IMR-90 (cell line): ENCODE results near the gene ANKS3. TPM values are rescaled to one million over a fixed set of nuclear protein-coding genes. Genes with fewer than 3 reads are reported as not detected.

Experiments
- ATAC-seq: fragments of 200-7000 bp; cut with Tn5 transposase; 2 replicates; pipeline ENCODE4 v1.9.1; 2020; ENCODE audit warnings: low read depth, mild to moderate bottlenecking, moderate library complexity
- BruUV-seq: library from RNA; stranded (reverse); fragments of 400-500 nt; replicated peaks from 2 replicates; lab custom pipeline; 2021; lab: Mats Ljungman, UMichigan
- CTCF ChIA-PET: fragments of 300-600 bp; formaldehyde crosslinking; extraction: SDS; loops from one replicate; lab custom pipeline; 2021; ENCODE audit warnings: antibody characterized with exemption; lab: Yijun Ruan, JAX
- POLR2A ChIA-PET: fragments of 300-600 bp; sonication (Branson Sonifier 250); formaldehyde crosslinking; loops from one replicate; lab custom pipeline; 2022; ENCODE audit warnings: antibody characterized with exemption; ENCODE audit not compliant: unreplicated experiment; lab: Charles Lee
- DNase-seq: peaks from one replicate; pipeline ENCODE4 v3.0.0; 2013
- H2AFZ ChIP-seq: replicated peaks from 2 replicates; pipeline ENCODE3; 2013; ENCODE audit warnings: low read length, mild to moderate bottlenecking; ENCODE audit not compliant: poor library complexity
- H2AK5ac ChIP-seq: 2 replicates; pipeline ENCODE4 v1.6.1; 2013; ENCODE audit warnings: low read depth, low read length, inconsistent platforms
- H2AK9ac ChIP-seq: replicated peaks from 2 replicates; pipeline ENCODE3; 2013; ENCODE audit warnings: mild to moderate bottlenecking, low read depth, low read length, moderate library complexity; ENCODE audit not compliant: poor library complexity
- H2BK120ac ChIP-seq: 2 replicates; pipeline ENCODE4 v1.6.1; 2013; ENCODE audit warnings: low read depth, low read length, inconsistent platforms
- H2BK15ac ChIP-seq: 3 replicates; pipeline ENCODE4 v1.6.1; 2013; ENCODE audit warnings: low read depth, low read length, inconsistent platforms
- H2BK20ac ChIP-seq: 2 replicates; pipeline ENCODE4 v1.6.1; 2013; ENCODE audit warnings: low read depth, mild to moderate bottlenecking, inconsistent platforms, low read length, moderate library complexity
- H2BK5ac ChIP-seq: 2 replicates; pipeline ENCODE4 v1.6.1; 2013; ENCODE audit warnings: mild to moderate bottlenecking, low read depth, low read length, inconsistent platforms; ENCODE audit not compliant: poor library complexity, severe bottlenecking
- H3K14ac ChIP-seq: replicated peaks from 2 replicates; pipeline ENCODE4 v1.6.1; 2013; ENCODE audit warnings: low read depth, low read length, inconsistent platforms
- H3K18ac ChIP-seq: 2 replicates; pipeline ENCODE4 v1.6.1; 2013; ENCODE audit warnings: low read depth, low read length, control low read depth
- H3K23ac ChIP-seq: 2 replicates; pipeline ENCODE4 v1.6.1; 2013; ENCODE audit warnings: low read depth, low read length, inconsistent platforms
- H3K27ac ChIP-seq: 2 replicates; pipeline ENCODE4 v1.5.1; 2013; ENCODE audit warnings: mild to moderate bottlenecking, control low read depth, low read length; ENCODE audit not compliant: insufficient read depth
- H3K27me3 ChIP-seq: 2 replicates; pipeline ENCODE4 v1.6.1; 2013; ENCODE audit warnings: low read length; ENCODE audit not compliant: control insufficient read depth, insufficient read depth
- H3K36me3 ChIP-seq: 2 replicates; pipeline ENCODE4 v1.6.1; 2013; ENCODE audit warnings: low read length, mixed read lengths; ENCODE audit not compliant: control insufficient read depth, insufficient read depth
- H3K4ac ChIP-seq: 2 replicates; pipeline ENCODE4 v1.6.1; 2013; ENCODE audit warnings: low read depth, low read length, inconsistent platforms
- H3K4me1 ChIP-seq: 2 replicates; pipeline ENCODE4 v1.6.1; 2013; ENCODE audit warnings: low read length, mixed read lengths; ENCODE audit not compliant: control insufficient read depth, insufficient read depth
- H3K4me2 ChIP-seq: 2 replicates; pipeline ENCODE4 v1.6.1; 2013; ENCODE audit warnings: low read depth, mild to moderate bottlenecking, control low read depth, low read length, moderate library complexity
- H3K4me3 ChIP-seq: 2 replicates; pipeline ENCODE4 v1.5.1; 2013; ENCODE audit warnings: low read depth, mild to moderate bottlenecking, control low read depth, low read length, moderate library complexity; ENCODE audit not compliant: insufficient read depth
- H3K56ac ChIP-seq: 2 replicates; pipeline ENCODE4 v1.6.1; 2013; ENCODE audit warnings: low read length, inconsistent platforms; ENCODE audit not compliant: insufficient read depth; ENCODE audit errors: extremely low read depth
- H3K79me1 ChIP-seq, 2 experiments: 2 replicates each; pipeline ENCODE4 v1.6.1; 2013; ENCODE audit warnings: low read length in 2 of 2, inconsistent platforms in 1 of 2, low read depth in 1 of 2
- H3K9ac ChIP-seq: 2 replicates; pipeline ENCODE4 v1.6.1; 2013; ENCODE audit warnings: low read depth, low read length, control low read depth
- H3K9me1 ChIP-seq: 2 replicates; pipeline ENCODE4 v1.6.1; 2013; ENCODE audit warnings: low read length, inconsistent platforms; ENCODE audit not compliant: insufficient read depth
- H3K9me3 ChIP-seq: 2 replicates; pipeline ENCODE4 v1.6.1; 2013; ENCODE audit warnings: low read length; ENCODE audit not compliant: control insufficient read depth, insufficient read depth
- H4K20me1 ChIP-seq: 2 replicates; pipeline ENCODE4 v1.6.1; 2013; ENCODE audit warnings: low read length, inconsistent platforms; ENCODE audit not compliant: insufficient read depth
- H4K5ac ChIP-seq: 2 replicates; pipeline ENCODE4 v1.6.1; 2013; ENCODE audit warnings: mild to moderate bottlenecking, low read depth, low read length, control low read depth
- H4K8ac ChIP-seq, 2 experiments: 2 replicates each; pipeline ENCODE4 v1.6.1; 2013; ENCODE audit warnings: low read depth in 2 of 2, low read length in 2 of 2, control low read depth in 1 of 2, inconsistent platforms in 1 of 2
- H4K91ac ChIP-seq: 2 replicates; pipeline ENCODE4 v1.6.1; 2013; ENCODE audit warnings: low read depth, low read length, inconsistent platforms; ENCODE audit not compliant: insufficient read depth
- BHLHE40 ChIP-seq: fragments of 150-350 bp; IDR thresholded peaks from 2 replicates; pipeline ENCODE4 v1.6.1; 2016; ENCODE audit warnings: mild to moderate bottlenecking, low read depth, low read length
- CTCF ChIP-seq: conservative IDR thresholded peaks from 2 replicates; pipeline ENCODE4 v1.5.1; 2012; ENCODE audit warnings: mild to moderate bottlenecking, low read depth, low read length, improper control_type of control experiment
- FOS ChIP-seq: fragments of 150-350 bp; IDR thresholded peaks from 2 replicates; pipeline ENCODE4 v1.6.1; 2016; ENCODE audit warnings: low read depth, low read length
- MAFK ChIP-seq: IDR thresholded peaks from 2 replicates; pipeline ENCODE4 v1.6.1; 2012; ENCODE audit warnings: low read depth, low read length, improper control_type of control experiment
- NFE2L2 ChIP-seq: fragments of 150-350 bp; IDR thresholded peaks from 2 replicates; pipeline ENCODE4 v1.6.1; 2016; ENCODE audit warnings: low read depth, mild to moderate bottlenecking, low read length
- POLR2A ChIP-seq: IDR thresholded peaks from 2 replicates; pipeline ENCODE4 v1.6.1; 2012; ENCODE audit warnings: mild to moderate bottlenecking, low read depth, low read length
- RAD21 ChIP-seq: IDR thresholded peaks from 2 replicates; pipeline ENCODE4 v1.6.1; 2012; ENCODE audit warnings: low read length, improper control_type of control experiment
- RCOR1 ChIP-seq: IDR thresholded peaks from 2 replicates; pipeline ENCODE4 v1.6.1; 2012; ENCODE audit warnings: mild to moderate bottlenecking, low read length, improper control_type of control experiment; ENCODE audit not compliant: insufficient replicate concordance
- SMC3 ChIP-seq: fragments of 150-350 bp; IDR thresholded peaks from 2 replicates; pipeline ENCODE4 v1.6.1; 2016; ENCODE audit warnings: low read depth, mild to moderate bottlenecking, antibody characterized with exemption, low read length, moderate library complexity
- USF2 ChIP-seq: fragments of 150-350 bp; IDR thresholded peaks from 2 replicates; pipeline ENCODE4 v1.6.1; 2017; ENCODE audit warnings: mild to moderate bottlenecking, antibody characterized with exemption, low read length, low read depth
- WGBS, 2 experiments: methylation state at CpG; one replicate each; pipeline versions ENCODE4 v1.1.5 to v1.1.7; 2013; ENCODE audit warnings: missing lambda C conversion rate in 2 of 2; ENCODE audit not compliant: insufficient read length in 1 of 2; ENCODE audit errors: extremely low coverage in 2 of 2; 5-methylcytosine and 5-hydroxymethylcytosine counted together
- dilution Hi-C: fragments of 300-500 bp; cut with HindIII; formaldehyde crosslinking; loops from one replicate; pipeline ENCODE4 v1.14.3; 2018; ENCODE audit warnings: low sequenced_read_pairs; ENCODE audit not compliant: unreplicated experiment
- in situ Hi-C: fragments of 300-500 bp; cut with MboI; formaldehyde crosslinking; loops from 3 replicates; pipeline ENCODE4 v1.14.3; 2019; ENCODE audit warnings: low sequenced_read_pairs, inconsistent platforms, mixed read lengths
- intact Hi-C: fragments of 100-400 bp; cut with micrococcal nuclease; formaldehyde crosslinking; loops from 2 replicates; pipeline ENCODE4 v1.10.0; 2022
- polyA plus RNA-seq, 3 experiments: library from polyadenylated mRNA; depleted of rRNA; stranded (reverse); fragments of >200 nt; gene quantifications; 2 replicates each; pipeline ENCODE4 v1.2.3, GENCODE V29; 2012; ENCODE audit warnings: low replicate concordance in 1 of 3
- total RNA-seq: library from RNA; depleted of rRNA; stranded (reverse); fragments of >200 nt; gene quantifications from 2 replicates; pipeline ENCODE4 v1.2.3, GENCODE V29; 2012
- TF ChIP-seq, protein P1 (sequence below): fragments of 150-350 bp; IDR thresholded peaks from 2 replicates; pipeline ENCODE4 v1.6.1; 2016; ENCODE audit warnings: low read depth, mild to moderate bottlenecking, low read length, moderate library complexity, borderline replicate concordance

Gene ANKS3
- total and polyA plus RNA-seq, 2 of the 4 experiments (the other 2 are of a cell fraction) = 24.4 to 25.0 TPM

DNA sequence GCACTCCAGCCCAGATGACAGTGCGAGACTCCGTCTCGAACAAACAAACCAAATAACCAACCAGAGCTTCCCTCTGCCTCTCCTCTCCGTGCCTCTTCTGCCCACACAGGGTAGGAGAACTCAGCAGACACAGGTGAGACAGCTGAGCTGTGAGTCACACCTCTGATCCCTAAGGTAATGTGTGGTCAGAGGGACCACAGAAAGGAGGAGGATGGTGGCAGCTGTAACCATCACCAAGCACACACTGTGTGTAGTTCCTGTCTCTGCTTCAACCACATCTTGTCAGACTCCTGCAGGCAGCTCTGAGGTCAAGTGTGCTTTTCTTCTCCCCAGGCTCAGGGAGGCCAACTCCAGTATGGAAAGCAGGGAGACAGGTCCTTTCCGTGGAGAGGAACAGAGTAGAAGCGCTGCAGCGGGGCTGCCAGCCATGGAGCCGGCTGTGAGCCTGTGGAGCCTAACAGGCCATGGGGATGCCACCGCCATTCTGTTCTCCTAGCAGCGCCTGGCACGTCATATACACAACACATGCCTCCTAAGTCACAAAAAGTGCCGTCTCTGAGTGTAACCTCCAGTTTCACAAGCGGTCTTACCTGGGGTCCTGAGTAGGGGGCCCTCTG, 33.6 kb downstream of the ANKS3 start:
- no peaks in the 10 kb centered on the region for H3K27me3 ChIP-seq
- H3K4me1 ChIP-seq = no peaks in the 10 kb centered on the region; the same call in 1 of the 2 replicates
- in situ Hi-C loops (no loop called here), intact Hi-C loops (no loop called here), dilution Hi-C loops (no loop called here)
- peaks cover 70% of the 10 kb centered on the region for H3K36me3 ChIP-seq
- no peak overlapping the region for H3K9ac ChIP-seq
- H2BK120ac ChIP-seq = no peak overlapping the region
- no peak overlapping the region for H3K14ac ChIP-seq
- H3K4me2 ChIP-seq = no peak overlapping the region
- no peak overlapping the region for H2AK9ac ChIP-seq
- ChIA-PET POLR2A (no interaction called here), CTCF (no interaction called here)
- H4K5ac ChIP-seq = no peak overlapping the region
- H3K27ac ChIP-seq = no peak overlapping the region
- H2AFZ ChIP-seq = no peak overlapping the region
- H3K56ac ChIP-seq = no peak overlapping the region
- DNase-seq = no peak
- BruUV-seq = no TSS peak
- H3K4me3 ChIP-seq = no peak overlapping the region
- TF ChIP-seq CTCF (no peak), USF2 (no peak), RAD21 (no peak), FOS (no peak), SMC3 (no peak), MAFK (no peak), POLR2A (no peak), BHLHE40 (no peak), RCOR1 (no peak), NFE2L2 (no peak)
- TF ChIP-seq, protein P1, sequence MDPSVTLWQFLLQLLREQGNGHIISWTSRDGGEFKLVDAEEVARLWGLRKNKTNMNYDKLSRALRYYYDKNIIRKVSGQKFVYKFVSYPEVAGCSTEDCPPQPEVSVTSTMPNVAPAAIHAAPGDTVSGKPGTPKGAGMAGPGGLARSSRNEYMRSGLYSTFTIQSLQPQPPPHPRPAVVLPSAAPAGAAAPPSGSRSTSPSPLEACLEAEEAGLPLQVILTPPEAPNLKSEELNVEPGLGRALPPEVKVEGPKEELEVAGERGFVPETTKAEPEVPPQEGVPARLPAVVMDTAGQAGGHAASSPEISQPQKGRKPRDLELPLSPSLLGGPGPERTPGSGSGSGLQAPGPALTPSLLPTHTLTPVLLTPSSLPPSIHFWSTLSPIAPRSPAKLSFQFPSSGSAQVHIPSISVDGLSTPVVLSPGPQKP = no peak
- no peak overlapping the region for H3K4ac ChIP-seq
- H3K9me3 ChIP-seq = no peaks in the 10 kb centered on the region
- no peak overlapping the region for H4K91ac ChIP-seq
- H2BK20ac ChIP-seq = no peak overlapping the region
- WGBS, 2 experiments = 80% methylated on average over 1 of the region's 13 CpGs; no CpG with 5 or more reads in 1 of the 2 experiments
- H4K20me1 ChIP-seq = peaks cover 7% of the 10 kb centered on the region; the same call in 1 of the 2 replicates
- no peak overlapping the region for H3K23ac ChIP-seq
- peaks cover 0 to 13% of the 10 kb centered on the region in 2 experiments; a peak in 1 of 4 replicates for H3K79me1 ChIP-seq
- ATAC-seq = no peak
- H3K18ac ChIP-seq = no peak overlapping the region
- no peak overlapping the region for H4K8ac ChIP-seq
- H2BK5ac ChIP-seq = no peak overlapping the region
- no peak overlapping the region for H2BK15ac ChIP-seq
- 0 out of 2 replicates have a peak, but pooled peaks cover 3% of the 10 kb centered on the region for H3K9me1 ChIP-seq
- no peak overlapping the region for H2AK5ac ChIP-seq
